GM23338 (cell line): ENCODE results near the gene ZNRD2. TPM values are rescaled to one million over a fixed set of nuclear protein-coding genes. Genes with fewer than 3 reads are reported as not detected.

Experiments
- CREB1 ChIP-seq: fragments of 250-450 bp; sonication (Bioruptor Pico); IDR thresholded peaks from 2 replicates; pipeline ENCODE4 v1.5.0; 2020; ENCODE audit warnings: low read depth, mild to moderate bottlenecking, moderate library complexity
- CTCF ChIP-seq, 2 experiments: fragments of 200-600 bp in 1 of 2; sonication (generic) in 1 of 2; conservative IDR thresholded peaks; 2 replicates each; pipeline versions ENCODE4 v1.5.1 to v1.6.1; 2016 to 2017; ENCODE audit warnings: antibody characterized with exemption in 2 of 2, low read depth in 2 of 2, mild to moderate bottlenecking in 2 of 2, moderate library complexity in 1 of 2
- ETS1 ChIP-seq: IDR thresholded peaks from 2 replicates; pipeline ENCODE4 v1.6.1; 2016; ENCODE audit warnings: antibody characterized with exemption
- EZH2phosphoT487 ChIP-seq: fragments of 200-600 bp; sonication (generic); IDR thresholded peaks from one replicate; pipeline ENCODE4 v1.8.1; 2018; ENCODE audit warnings: antibody characterized with exemption; ENCODE audit not compliant: unreplicated experiment
- JUNB ChIP-seq: IDR thresholded peaks from one replicate; pipeline ENCODE4 v1.6.1; 2016; ENCODE audit warnings: antibody characterized with exemption; ENCODE audit not compliant: unreplicated experiment
- REST ChIP-seq: IDR thresholded peaks from one replicate; pipeline ENCODE4 v1.6.1; 2018; ENCODE audit warnings: antibody characterized with exemption; ENCODE audit not compliant: unreplicated experiment
- STAT1 ChIP-seq: IDR thresholded peaks from one replicate; pipeline ENCODE4 v1.6.1; 2016; ENCODE audit warnings: antibody characterized with exemption; ENCODE audit not compliant: unreplicated experiment
- ZNF114 ChIP-seq: fragments of 250-450 bp; sonication (Bioruptor Pico); IDR thresholded peaks from 2 replicates; pipeline ENCODE4 v1.5.0; 2020; ENCODE audit warnings: mild to moderate bottlenecking, moderate library complexity
- ZNF331 ChIP-seq: fragments of 250-450 bp; sonication (Bioruptor Pico); IDR thresholded peaks from 2 replicates; pipeline ENCODE4 v1.5.0; 2020; ENCODE audit warnings: low read depth, mild to moderate bottlenecking, moderate library complexity
- ZNF462 ChIP-seq: fragments of 250-450 bp; sonication (Bioruptor Pico); IDR thresholded peaks from 2 replicates; pipeline ENCODE4 v1.5.0; 2020; ENCODE audit warnings: mild to moderate bottlenecking, moderate library complexity
- polyA plus RNA-seq: library from polyadenylated mRNA; unstranded; fragments of >200 nt; fragmentation: Nextera tagmentation; extraction: Ambion mirVana; gene quantifications from 2 replicates; pipeline ENCODE4 v1.2.1, GENCODE V29; 2016
- total RNA-seq: library from RNA; depleted of rRNA; stranded (reverse); fragments of >200 nt; shearing (Covaris generic); gene quantifications from 2 replicates; pipeline ENCODE4 v1.2.3, GENCODE V29; 2014

Gene ZNRD2
- total and polyA plus RNA-seq, 2 experiments from 2014 or later = 78.6 to 148 TPM

- TF ChIP-seq ZNF462 = no peak
- no peak for TF ChIP-seq CTCF (conservative IDR thresholded peaks at IDR 0.05; ENCODE audit: low read depth in 2 of 2)
- TF ChIP-seq STAT1 = no peak
- no peak for TF ChIP-seq ZNF114 (CRISPR knock-in tag)
- TF ChIP-seq CREB1 (CRISPR knock-in tag) = no peak
- TF ChIP-seq ZNF331 (CRISPR knock-in tag) = no peak
- TF ChIP-seq EZH2phosphoT487 = no peak
- no peak for TF ChIP-seq REST
- TF ChIP-seq ETS1 = no peak
- no peak for TF ChIP-seq JUNB
These were observed 10.5 kb downstream of the ZNRD2 start (continued) for GRCh38 chr11:65580756-65581155.
